Measurements from ENCODE around the gene PCID2.

- no peak for TF ChIP-seq POLR2A (IDR thresholded peaks at IDR 0.05)
- no peak for TF ChIP-seq CTCF (IDR thresholded peaks at IDR 0.05)
Observed at GRCh38 chr13:113203507-113204377, 4.7 kb downstream of the PCID2 start.

Data from heart left ventricle (tissue), 13 donors.